Measurements from ENCODE around the gene UGT8. TPM values are rescaled to one million over a fixed set of nuclear protein-coding genes. Genes with fewer than 3 reads are reported as not detected.

UGT8 gene
- polyA plus RNA-seq, 3 donors, result 44.6 to 63.9 (median 47.6) TPM

- peak; percentile 11 for DNase-seq
Observed at GRCh38 chr4:114674080-114674479, 75.5 kb downstream of the UGT8 start.

GRCh38 chr4:114677346-114677979 lies 78.9 kb downstream of the UGT8 start:
- DNase-seq, result no peak

GRCh38 chr4:114684462-114684861 lies 85.9 kb downstream of the UGT8 start:
- DNase-seq, result no peak

- no peak for DNase-seq
Observed at GRCh38 chr4:114688059-114688458, 89.5 kb downstream of the UGT8 start.

GRCh38 chr4:114690571-114690970 lies 92.0 kb downstream of the UGT8 start:
- no peak for DNase-seq

GRCh38 chr4:114691865-114692264 lies 93.3 kb downstream of the UGT8 start:
- no peak for DNase-seq

GRCh38 chr4:114692958-114693357 lies 94.4 kb downstream of the UGT8 start:
- no peak for DNase-seq

GRCh38 chr4:114694770-114695169 lies 96.2 kb downstream of the UGT8 start:
- DNase-seq, result no peak

GRCh38 chr4:114698231-114698630 lies 99.6 kb downstream of the UGT8 start:
- DNase-seq, result peak; percentile 12

GRCh38 chr4:114701491-114701890 lies 102.9 kb downstream of the UGT8 start:
- no peak for DNase-seq

- no peak for DNase-seq
Observed at GRCh38 chr4:114717432-114717831, 118.8 kb downstream of the UGT8 start.

- DNase-seq, result no peak
Observed at GRCh38 chr4:114725066-114725465, 126.5 kb downstream of the UGT8 start.

GRCh38 chr4:114727461-114727860 lies 128.9 kb downstream of the UGT8 start:
- DNase-seq, result no peak

Measured in renal pelvis (tissue), 4 donors.